Measurements from ENCODE around the gene PITX3.
"Not testable (repeated sequence)": the region's sequence is repeated elsewhere in the genome, so short reads cannot be mapped to it uniquely, and the experiment has no call there.

PITX3 gene

DNA sequence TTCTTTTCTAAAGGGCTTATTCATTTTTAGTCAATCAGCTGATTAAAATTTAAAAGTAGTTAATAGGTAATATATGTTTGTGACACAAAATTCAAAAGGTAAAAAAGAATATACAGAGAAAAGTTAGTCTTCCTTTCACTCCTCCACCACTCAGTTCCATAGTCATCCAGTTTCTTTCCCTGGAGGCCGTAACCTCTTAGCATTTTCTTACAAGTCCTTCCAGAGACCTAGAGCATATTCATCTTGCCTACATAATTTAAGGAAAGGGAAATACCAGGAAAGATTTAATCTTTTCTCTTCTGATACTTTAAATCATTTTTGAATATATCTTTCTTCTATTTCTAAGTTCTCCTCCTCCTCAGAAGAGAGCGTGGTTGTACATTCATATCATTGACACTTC, 14.1 kb upstream of the PITX3 start:
- no peak for DNase-seq (ENCODE audit: low read depth in 2 of 2)

DNA sequence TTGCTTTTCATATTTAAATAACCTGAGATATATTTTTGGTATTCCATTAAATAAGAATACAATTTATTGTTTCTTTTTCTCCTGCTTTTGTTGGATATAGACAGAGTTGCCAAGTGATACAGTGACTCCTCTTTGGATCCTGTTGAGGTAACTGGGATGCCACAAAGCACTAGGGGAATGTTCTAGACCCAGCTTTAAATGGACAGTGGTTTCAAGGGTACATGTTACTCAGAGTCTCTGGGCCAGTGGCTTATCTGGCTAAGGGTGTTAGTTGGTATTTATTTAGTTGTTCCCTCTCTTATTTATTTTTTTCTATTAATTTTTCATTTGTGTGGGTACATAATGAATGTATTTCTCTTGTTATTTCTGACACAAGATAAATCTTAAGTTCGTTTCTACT, 13.1 kb upstream of the PITX3 start:
- no peak for DNase-seq (ENCODE audit: low read depth in 2 of 2)

- DNase-seq (ENCODE audit: low read depth in 2 of 2), result not testable (repeated sequence)
These were observed 11.2 kb upstream of the PITX3 start for GRCh38 chr10:102252508-102252907.

GRCh38 chr10:102247734-102248133, 6.4 kb upstream of the PITX3 start:
- DNase-seq (ENCODE audit: low read depth in 2 of 2), result no peak

GRCh38 chr10:102246261-102246660, 4.9 kb upstream of the PITX3 start:
- no peak for DNase-seq (ENCODE audit: low read depth in 2 of 2)

GRCh38 chr10:102245932-102246251, 4.6 kb upstream of the PITX3 start:
- no peak for DNase-seq (ENCODE audit: low read depth in 2 of 2)

DNA sequence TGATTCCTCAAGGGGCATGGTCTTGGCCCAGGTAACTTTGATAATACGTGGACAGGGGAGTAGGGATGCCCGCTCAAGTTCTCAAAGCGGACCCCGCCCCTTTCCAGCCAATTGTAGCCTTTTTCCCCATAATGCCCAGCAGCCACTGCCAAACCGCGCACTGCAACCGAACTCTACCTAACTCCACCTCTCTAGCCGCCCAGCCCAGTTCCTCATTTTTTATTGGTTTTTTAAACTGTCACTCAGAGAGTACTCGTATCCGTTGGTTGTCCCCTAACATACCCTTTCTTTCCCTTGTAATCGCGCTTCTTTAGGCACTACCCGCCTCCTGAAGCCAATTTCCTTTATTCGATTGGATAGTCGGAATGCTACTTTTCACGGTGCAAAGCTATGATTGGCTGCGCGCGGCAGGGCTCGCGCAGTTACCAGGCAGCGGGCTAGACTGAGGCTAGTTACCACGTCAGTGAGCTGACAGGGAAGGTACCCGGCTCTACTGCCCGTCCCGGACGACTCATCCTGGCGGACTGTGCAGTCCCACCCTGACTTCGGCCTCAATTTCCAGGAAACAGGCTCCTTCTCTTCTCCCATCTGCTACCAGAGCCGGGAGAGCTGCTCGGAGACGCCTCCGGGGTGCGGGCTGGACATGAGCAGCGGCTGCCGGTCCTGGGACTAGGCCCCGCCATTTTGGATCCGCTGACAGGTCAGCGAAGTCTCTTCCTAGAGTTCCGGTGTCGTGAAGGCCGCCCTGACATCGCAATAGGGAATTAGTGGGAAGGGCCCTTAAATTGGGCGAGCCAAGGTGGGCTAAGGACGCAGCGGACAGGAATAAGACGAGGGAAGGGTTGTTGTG, 4.0 kb upstream of the PITX3 start, which contains the start of gene GBF1:
GBF1 (plus strand) TSS at position 451 of the 850 bp plus-strand sequence. CDS start 13,407 bp downstream, outside the sequence.
- peak; percentile 71 to 78 for DNase-seq (ENCODE audit: low read depth in 2 of 2)

DNA sequence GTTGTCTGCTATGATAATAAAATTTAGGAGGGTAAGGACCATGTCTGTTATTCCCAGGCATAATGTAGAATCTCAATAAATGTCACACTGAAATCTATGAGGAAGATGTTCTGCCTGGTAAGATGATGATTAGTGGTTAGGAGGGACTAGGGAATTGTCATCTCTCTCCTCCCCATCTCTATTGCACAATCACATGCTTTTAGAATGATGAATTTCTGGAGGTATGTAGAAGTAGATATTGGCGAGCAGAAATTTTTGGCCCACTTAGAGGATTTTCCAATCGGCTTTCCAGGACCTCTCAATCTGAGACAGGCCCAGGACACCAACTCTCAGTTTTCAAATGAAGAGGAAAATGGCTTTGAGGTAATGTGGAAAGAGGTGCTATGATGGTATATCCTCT, 2.0 kb upstream of the PITX3 start:
- DNase-seq (ENCODE audit: low read depth in 2 of 2), result no peak

- DNase-seq (ENCODE audit: low read depth in 2 of 2), result no peak
These were observed 790 bp upstream of the PITX3 start for GRCh38 chr10:102242118-102242485.

- DNase-seq (ENCODE audit: low read depth in 2 of 2), result no peak
These were observed 274 bp downstream of the PITX3 start for GRCh38 chr10:102241032-102241443.

DNA sequence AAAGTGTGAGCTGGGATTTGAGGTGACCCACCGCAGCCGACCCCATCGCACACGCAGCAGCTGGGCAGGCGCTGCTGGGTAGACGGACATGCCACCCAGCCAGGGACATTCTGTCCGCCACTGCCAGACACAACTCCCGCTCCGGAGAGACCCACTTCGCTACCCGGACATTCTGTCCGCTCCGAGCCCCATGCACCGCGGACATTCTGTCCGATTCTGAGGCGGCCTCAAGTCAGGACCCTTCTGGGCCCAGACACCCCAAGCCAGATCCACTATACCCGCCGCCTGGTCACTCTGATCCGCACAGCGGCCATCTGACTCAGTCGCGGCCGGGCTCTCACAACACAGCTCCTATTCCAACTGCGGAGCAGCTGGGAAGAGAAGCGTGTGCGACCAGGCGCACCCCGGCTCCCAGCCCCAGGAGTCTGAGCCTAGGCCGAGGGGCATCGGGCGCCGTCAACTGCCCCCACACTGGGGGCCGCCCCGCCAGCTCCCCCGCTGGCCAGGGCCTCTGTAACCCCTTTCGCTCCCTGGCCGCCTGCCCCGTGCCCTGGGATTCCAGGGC, 763 bp downstream of the PITX3 start:
- no peak for DNase-seq (ENCODE audit: low read depth in 2 of 2)

GRCh38 chr10:102237711-102238252, 3.5 kb downstream of the PITX3 start:
- DNase-seq (ENCODE audit: low read depth in 2 of 2), result no peak

DNA sequence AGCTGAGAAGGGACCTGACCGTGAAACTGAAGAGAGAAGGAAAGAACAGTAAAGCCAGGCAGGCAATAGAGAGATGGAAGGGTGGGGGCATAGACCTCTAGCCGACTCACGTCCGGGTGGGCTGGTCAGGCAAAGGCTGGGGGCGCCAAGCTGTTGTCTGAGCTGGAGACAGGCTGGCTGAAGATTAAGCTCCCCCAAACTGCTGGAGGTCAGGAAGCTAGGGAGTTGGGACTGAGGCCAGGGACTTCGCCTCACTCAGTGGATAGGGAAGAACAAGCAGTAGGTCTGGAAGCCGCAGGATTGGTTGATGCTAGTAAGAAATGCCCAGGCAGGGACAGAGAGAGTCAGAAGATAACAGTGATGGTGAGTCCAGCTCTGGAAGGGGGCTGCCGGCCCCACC, 5.3 kb downstream of the PITX3 start:
- DNase-seq (ENCODE audit: low read depth in 2 of 2), result no peak

- DNase-seq (ENCODE audit: low read depth in 2 of 2), result no peak
These were observed 5.8 kb downstream of the PITX3 start for GRCh38 chr10:102235598-102235920.

GRCh38 chr10:102234888-102235597, 6.3 kb downstream of the PITX3 start:
- DNase-seq (ENCODE audit: low read depth in 2 of 2), result no peak

DNA sequence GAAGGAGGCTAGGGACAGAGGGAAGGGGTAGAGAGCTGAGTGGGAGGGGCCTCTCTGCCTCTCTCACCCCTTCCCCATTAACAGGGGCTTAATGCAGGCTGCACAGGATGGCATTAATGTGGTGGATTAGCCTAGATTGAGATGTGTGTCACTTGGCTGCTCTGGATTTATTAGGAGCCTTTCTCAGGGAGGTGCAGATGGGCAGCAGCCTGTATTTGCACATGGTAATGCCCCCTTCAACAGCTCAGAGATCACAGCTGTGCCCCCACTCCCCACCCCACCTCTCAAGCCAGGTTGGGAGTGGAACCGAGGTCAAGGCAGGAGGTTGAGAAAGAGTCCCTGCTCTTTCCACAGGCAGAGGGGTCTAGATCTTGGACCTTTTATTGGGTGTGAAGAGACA, 7.3 kb downstream of the PITX3 start:
- DNase-seq (ENCODE audit: low read depth in 2 of 2), result no peak

DNA sequence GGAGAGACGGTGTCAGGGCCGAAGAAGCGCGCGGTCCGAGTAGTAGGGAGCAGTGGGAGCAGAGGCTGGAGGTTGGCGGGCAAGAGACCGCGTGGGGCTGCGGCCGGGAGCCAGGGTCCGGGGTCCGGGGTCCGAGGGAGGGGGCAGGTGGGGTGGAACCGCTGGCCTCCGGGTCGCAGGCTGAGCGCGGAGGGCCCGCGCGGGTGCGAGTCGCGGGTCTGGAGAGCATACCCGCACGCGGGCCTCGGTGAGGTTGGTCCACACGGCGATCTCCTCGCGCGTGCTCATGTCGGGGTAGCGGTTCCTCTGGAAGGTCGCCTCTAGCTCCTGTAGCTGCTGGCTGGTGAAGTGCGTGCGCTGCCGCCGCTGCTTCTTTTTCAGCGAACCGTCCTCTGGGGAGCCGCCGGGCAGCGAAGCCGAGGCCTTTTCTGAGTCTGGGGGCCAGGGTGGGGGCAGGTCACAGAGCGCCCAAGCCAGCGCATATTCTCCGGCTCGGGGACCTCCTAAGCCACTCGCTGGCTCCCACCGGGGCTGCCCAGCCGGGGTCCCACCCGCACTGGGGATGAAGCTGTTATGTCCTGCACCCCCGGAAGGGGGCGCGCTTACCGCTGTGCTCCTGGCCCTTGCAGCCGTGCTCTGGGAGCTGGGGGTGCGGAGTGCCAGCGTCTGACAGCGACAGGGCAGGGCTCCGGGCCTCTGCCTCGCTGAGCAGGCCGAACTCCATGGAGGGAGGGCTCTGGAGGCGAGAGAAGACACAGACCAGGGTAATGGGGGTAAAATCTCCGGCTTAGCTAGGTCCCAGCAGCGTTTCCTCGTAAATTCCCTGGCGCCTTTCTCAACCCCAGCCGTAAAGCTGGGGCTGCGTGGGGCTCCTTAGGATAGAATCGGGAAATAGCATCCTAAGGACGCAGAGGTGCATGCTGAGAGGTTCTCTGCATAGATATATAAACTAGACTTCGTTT, 9.7 kb downstream of the PITX3 start:
- DNase-seq (ENCODE audit: low read depth in 2 of 2), result no peak

DNA sequence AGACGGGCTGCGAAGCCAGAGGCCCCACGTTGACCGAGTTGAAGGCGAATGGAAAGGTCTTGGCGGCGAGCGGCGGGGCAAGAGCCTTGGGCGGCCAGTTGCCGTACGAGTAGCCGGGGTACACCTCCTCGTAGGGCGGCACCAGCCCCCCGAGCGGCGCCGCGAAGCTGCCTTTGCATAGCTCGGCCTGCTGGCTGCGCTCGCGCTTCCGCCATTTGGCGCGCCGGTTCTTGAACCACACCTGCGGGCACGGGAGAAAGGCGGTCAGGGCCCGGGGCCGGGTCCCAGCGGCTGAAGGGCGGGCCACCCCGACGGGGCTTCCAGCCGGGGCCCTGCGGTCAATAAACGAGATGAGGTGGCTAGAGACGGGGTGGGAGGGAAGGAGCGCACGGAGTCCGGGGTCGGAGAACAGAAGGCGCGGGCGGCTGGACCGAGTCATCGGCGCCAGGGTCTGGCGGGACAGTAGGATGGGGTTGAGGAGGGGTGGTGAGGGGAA, 10.4 kb downstream of the PITX3 start:
- no peak for DNase-seq (ENCODE audit: low read depth in 2 of 2)

- no peak for DNase-seq (ENCODE audit: low read depth in 2 of 2)
These were observed 10.9 kb downstream of the PITX3 start for GRCh38 chr10:102230264-102230860.

DNA sequence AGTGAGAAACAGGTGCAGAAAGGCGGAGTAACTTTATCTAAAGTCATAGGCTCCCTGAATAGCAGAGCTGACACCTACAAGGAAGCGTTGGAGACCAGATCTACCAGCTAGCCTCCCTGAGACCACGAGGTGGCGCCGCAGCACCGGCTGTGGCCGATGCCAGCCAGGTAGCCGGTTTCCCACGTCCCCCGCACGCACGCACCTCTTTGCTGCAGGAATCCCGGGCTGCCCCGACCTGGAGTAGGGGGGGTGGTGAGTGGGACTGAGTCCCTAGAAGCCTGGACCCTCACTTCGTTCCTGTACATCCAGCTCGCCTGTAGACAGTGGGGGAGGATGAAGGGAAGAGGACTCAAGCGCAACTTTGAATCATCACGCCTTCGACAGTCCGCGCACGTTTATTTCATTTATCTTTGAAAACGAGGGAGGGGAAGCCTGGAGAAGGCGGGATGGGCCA, 11.5 kb downstream of the PITX3 start:
- DNase-seq (ENCODE audit: low read depth in 2 of 2), result peak; percentile 67 to 73

GRCh38 chr10:102227050-102227449, 14.3 kb downstream of the PITX3 start:
- DNase-seq (ENCODE audit: low read depth in 2 of 2), result no peak
